Activated T-cell treated with anti-CD3 and anti-CD28 coated beads, Interleukin-2, amount 50 U/mL, for 24 hours (primary cell): ENCODE measurements around the gene HDGFL2.

Experiments used
- DNase-seq: peaks from one replicate; pipeline ENCODE4 v3.0.0-alpha.2; 2020
- H3K27ac Mint-ChIP-seq: 2 replicates; pipeline ENCODE4 v1.8.0; 2020; ENCODE audit warnings: mild to moderate bottlenecking, mixed read lengths
- H3K27me3 Mint-ChIP-seq: 2 replicates; pipeline ENCODE4 v1.8.0; 2020; ENCODE audit warnings: mixed read lengths
- H3K36me3 Mint-ChIP-seq: 2 replicates; pipeline ENCODE4 v1.8.0; 2020; ENCODE audit warnings: low read depth, mixed read lengths
- H3K4me1 Mint-ChIP-seq: 2 replicates; pipeline ENCODE4 v1.8.0; 2020; ENCODE audit warnings: low read depth, mixed read lengths
- H3K4me3 Mint-ChIP-seq: 2 replicates; pipeline ENCODE4 v1.8.0; 2020; ENCODE audit warnings: mild to moderate bottlenecking, moderate library complexity, mixed read lengths
- H3K9me3 Mint-ChIP-seq: 2 replicates; pipeline ENCODE4 v1.8.0; 2020; ENCODE audit warnings: mixed read lengths

HDGFL2 gene

DNA sequence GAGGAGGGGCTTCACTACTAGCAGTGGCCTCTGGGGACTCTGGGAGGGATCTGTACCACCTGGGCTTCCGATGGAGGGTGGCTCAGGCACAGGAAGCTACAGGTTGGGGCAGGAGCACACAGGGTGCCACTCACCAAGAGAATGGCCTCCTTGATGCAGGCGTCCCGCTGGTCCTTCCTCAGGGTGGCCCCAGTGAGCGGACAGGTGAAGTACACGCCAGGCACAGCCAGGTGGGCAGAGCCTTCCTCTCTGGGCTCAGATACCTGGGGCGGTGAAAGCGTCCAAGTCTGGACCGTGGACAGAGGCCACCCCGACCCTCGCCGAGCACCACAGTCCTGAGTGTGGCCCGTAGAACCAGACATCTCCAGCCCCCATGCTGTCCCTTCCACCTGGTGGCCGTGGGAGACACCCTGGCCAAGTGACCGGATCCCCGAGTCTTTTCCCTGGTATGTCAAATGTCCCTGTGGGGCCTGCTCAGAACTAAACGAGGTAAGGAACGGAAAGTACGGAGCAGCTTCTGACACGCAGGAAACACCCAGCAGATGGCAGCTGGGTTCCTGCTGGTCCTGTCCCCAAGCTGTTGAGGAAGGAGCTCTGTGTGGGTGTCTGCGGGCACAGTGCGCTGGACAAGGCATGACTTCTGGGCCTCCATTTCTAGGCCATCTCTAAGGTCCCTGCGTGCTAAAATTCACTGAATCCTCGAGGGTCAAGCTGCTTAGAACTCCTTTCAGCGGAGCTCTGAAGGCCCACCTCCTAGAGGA, 19.7 kb upstream of the HDGFL2 start:
- Mint-ChIP-seq H3K36me3 (peaks cover 51% of the 10 kb centered on the region), H3K9me3 (no peaks in the 10 kb centered on the region), H3K27me3 (no peaks in the 10 kb centered on the region), H3K4me3 (no peak overlapping the region), H3K4me1 (peaks cover 12% of the 10 kb centered on the region), H3K27ac (no peak overlapping the region)
- DNase-seq = no peak

DNA sequence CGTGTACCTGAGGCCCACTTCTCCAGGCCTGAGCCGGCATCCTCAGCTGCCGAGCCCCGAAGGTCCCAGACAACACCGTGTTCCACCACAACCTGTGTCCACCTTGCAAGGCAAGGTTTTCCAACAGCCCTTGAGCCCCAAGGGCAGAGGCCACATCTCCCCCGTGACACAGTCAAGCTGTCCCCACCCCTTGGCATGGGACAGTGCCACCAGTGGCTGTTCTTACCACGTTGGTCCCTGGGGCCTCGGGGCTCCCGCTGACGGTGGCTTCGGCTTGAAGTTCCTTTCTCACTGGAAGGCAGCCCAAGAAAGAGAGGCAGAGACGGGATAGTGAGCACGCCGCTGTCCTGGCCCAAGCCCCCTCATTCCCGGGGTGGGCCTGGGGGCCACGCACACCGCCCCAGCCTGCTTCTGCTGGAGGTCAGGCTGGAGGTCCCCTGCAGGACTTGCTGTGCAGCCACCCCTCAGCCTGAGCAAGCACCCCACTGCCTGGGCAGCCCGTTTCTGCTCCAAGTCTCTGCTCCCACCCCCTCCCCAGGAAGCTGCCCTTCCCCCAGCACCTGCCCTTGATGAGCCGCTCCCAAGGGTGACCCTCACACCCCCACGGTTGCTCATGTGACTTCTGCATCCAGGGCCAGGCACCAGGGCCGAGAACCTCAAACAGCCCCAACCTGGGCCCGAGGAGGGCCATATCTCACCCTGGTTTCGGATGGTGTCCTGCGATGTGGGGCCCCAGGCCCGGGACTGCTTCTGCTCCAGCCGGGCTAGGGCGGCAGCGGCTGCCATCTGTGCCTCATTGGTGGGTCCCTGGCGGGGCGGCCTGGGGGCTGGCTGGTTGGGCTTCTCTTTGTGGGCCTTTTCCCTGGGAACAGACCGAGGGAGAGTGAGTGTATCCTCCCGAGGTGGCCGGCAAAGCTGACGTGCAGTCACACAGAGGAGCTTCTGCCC, 18.6 kb upstream of the HDGFL2 start:
- no peak overlapping the region for H3K4me3 Mint-ChIP-seq
- no peak for DNase-seq
- no peak overlapping the region for H3K27ac Mint-ChIP-seq
- H3K9me3 Mint-ChIP-seq = no peaks in the 10 kb centered on the region
- H3K36me3 Mint-ChIP-seq = peaks cover 44% of the 10 kb centered on the region
- H3K4me1 Mint-ChIP-seq = peaks cover 17% of the 10 kb centered on the region
- H3K27me3 Mint-ChIP-seq = no peaks in the 10 kb centered on the region

DNA sequence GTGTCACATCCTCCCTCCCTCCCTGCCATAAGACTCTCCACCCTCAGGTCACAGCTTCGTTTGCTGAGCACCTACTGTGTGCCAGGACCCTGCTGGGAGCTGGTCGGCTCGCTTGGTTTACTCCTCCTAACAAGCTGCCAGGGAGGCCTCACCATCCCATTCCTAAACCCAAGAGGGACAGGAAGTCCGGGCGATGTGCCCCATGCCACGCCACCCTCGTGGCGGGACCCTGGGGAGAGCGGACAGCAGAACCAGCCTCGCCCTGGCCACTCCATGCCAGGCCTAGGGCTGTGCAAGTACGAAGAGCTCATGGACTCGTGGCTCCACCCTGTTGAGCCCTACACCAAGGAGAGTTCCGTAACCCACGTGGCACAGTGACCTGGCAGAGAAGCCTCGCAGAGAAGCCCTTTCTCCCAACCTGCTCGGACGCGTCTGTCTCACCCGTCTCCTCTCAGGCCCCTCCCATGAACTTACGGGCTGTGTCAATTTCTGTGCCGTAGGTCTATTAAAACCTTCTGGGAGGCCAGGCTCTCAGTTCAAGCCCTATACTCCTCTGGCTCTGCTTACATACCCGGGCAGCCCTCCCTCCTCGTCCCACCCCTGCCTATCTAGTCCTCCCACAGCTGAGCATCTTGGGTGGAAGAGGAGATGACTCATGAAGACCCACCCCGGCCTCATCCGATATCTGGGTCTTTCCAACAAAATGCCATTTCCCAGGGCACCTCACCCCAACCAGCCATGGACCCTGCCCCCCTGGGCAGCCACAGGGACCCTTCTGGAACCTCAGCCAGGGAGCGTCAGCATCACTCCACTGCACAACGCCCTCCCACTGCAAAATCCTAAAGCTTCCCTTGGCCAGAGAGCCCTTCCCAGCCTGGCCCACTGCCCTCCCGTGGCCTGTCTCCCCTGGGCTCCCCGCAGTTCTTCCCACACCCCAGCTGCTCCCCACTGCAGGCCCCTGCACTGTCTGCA, 17.1 kb upstream of the HDGFL2 start:
- Mint-ChIP-seq H3K9me3 (no peaks in the 10 kb centered on the region), H3K4me1 (peaks cover 17% of the 10 kb centered on the region), H3K4me3 (no peak overlapping the region), H3K27me3 (no peaks in the 10 kb centered on the region), H3K27ac (peak overlapping the region; percentile 89), H3K36me3 (peaks cover 30% of the 10 kb centered on the region)
- DNase-seq = no peak

DNA sequence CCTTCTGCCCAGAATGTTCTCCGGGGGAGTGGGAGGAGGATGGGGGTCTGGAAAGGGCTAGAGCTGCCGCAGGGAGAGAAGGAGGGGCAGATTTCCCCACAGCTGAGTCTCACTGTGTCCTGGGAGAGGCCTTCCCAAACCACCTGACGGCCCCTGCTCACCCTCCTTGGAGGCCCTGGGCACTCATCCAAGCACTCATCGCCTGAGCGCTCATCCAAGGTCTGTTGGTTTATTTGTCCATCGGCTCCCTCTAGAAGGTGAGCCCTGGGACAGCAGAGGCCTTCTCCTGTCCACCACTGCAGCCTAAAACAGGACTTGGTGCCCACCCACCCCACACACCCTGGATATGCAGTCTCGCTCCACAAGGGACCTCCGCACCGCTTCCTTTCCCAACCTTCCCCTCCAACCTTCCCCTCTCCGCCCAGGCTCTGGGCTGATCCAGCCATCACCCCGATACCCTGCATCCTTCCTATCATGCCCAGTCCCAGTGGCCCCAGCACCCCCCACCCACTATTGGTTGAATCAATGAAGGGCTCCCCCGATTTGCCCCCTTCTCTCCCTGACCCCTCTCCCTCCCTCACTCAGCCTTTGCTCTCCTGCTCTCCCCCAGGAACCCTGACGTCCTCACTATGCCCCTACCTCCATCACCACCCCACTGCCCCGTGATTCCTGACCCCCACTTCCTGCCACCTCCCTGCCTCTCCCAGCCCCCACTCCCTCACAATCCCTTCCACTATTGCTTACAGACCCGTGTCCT, 16.2 kb upstream of the HDGFL2 start:
- H3K4me1 Mint-ChIP-seq = peaks cover 17% of the 10 kb centered on the region
- H3K9me3 Mint-ChIP-seq = no peaks in the 10 kb centered on the region
- H3K27me3 Mint-ChIP-seq = no peaks in the 10 kb centered on the region
- peak overlapping the region; percentile 81 for H3K4me3 Mint-ChIP-seq
- no peak for DNase-seq
- peaks cover 23% of the 10 kb centered on the region for H3K36me3 Mint-ChIP-seq
- peak overlapping the region; percentile 89 for H3K27ac Mint-ChIP-seq

DNA sequence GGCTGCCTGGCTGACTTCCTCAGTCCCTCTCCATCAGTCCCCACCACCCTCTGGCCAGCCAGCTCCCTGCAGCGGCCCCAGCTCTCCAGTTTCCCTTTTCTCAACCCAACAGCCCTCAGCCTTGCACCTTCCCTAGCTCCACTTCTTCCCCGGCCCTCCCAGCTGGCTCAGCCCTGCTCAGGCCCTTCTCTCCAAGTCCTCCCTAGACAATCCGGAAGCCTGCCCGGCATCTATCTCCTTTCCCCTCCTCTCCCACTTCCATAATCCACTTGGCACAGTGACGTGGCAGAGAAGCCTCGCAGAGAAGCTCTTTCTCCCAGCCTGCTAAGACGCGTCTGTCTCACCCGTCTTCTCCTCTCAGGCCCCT, 15.6 kb upstream of the HDGFL2 start:
- Mint-ChIP-seq H3K9me3 (no peaks in the 10 kb centered on the region), H3K27me3 (no peaks in the 10 kb centered on the region), H3K27ac (peak overlapping the region; percentile 89), H3K36me3 (peaks cover 19% of the 10 kb centered on the region), H3K4me1 (peaks cover 17% of the 10 kb centered on the region), H3K4me3 (peak overlapping the region; percentile 81)
- DNase-seq = peak; percentile 38

DNA sequence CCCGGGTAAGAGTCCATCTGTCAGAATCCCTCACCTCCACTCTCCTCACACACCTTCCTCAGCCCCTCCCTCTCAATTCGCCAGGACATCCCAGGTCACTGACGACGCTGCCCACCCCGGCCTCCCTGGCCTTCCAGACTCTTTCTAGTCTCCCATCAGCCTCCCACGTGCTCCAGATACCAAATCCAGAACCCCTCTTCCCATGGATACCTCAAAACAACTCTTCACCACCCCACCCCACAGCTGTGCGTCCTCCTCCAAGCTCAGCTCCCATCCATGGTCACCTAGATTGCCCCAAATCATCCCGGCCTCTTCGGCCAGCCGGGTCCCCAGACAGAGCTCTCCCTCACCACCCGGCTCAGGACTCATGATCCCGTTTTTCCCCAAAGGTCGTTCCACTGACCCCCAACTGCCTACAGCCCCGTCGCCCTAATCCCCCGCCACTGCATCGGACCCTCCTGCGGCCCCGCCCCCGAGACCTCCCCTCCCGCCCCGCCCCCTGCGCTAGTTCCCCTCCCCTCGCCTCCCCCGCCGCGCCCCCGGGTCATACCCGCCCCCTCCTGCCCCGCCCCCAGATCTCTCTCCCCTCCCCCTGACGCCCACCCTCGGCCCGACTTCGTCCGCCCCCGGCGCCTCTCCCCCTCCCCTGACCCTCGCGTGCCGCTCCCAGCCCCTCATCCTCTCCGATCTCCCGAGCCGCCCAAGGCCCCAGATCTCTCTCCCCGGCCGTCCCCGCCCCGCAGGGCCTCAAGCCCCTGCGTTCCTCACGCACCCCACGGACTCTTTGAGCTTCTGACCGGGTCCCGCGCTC, 15.0 kb upstream of the HDGFL2 start:
- H3K4me3 Mint-ChIP-seq = peak overlapping the region; percentile 81
- H3K27ac Mint-ChIP-seq = peak overlapping the region; percentile 92
- H3K27me3 Mint-ChIP-seq = no peaks in the 10 kb centered on the region
- no peak for DNase-seq
- H3K9me3 Mint-ChIP-seq = no peaks in the 10 kb centered on the region
- H3K4me1 Mint-ChIP-seq = peaks cover 17% of the 10 kb centered on the region
- peaks cover 16% of the 10 kb centered on the region for H3K36me3 Mint-ChIP-seq

DNA sequence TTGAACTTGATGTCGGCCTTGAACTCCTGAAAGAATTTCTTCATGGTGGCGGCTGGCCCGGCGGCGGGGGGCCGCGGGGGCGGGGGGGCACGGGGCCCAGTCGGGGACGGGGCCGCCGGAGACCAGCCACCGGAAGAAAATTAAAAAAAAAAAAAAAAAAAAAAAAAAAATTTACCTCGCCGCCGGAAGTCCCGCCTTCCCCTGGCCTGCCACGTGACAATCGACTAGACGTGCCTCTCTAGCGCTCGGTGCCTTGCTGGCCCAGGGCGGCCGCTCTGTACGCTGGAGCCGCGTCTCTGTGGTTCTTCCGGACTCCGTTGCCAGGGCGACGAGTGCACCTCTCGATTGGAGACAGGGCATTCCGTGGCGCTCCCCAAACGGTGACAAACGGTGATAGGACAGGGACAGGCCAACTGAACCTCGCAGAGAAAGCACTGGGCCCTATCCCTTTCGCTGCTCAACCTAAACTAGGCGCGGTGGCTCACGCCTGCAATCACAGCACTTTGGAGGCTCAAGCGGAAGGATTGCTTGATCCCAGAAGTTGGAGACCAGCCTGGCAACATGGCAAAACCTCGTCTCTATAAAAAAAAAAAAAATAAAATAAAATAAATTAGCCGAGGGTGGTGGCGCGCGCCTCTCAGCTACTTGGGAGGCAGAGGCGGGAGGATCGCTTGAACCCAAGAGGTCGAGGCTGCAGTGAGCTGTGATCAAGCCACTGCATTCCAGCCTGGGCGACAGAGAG, 14.3 kb upstream of the HDGFL2 start, which contains the start of gene UBXN6:
Gene UBXN6 (minus strand): TSS at position 141 of the 742 bp plus-strand sequence. CDS start 97 bp downstream, at position 44.
- Mint-ChIP-seq H3K9me3 (no peaks in the 10 kb centered on the region), H3K4me1 (peaks cover 17% of the 10 kb centered on the region)

DNA sequence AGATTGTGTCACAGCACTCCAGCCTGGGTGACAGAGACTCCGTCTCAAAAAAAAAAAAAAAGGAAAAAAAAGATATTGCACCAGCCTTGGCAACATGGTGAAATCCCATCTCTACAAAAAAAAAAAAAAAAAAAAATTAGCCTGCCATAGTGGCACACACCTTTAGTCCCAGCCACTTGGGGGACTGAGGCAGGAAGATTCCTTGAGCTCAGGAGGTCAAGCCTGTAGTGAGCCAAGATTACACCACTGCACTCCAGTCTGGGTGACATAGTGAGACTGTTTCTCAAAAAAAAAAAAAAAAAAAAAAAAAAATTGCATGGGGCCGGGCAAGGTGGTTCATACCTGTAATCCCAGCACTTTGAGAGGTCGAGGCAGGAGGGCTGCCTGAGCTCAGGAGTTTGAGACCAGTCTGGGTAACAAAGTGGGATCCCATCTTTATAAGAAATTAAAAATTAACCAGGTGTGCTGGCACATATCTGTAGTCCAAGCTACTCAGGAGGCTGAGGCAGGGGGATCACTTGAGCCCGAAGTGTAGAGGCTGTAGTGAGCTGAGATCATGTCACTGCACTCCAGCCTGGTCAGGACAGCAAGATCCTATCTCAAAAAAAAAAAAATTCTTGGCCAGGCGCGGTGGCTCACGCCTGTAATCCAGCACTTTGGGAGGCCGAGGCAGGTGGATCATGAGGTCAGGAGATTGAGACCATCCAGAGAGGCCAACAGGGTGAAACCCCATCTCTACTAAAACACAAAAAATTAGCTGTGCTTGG, 7.1 kb upstream of the HDGFL2 start:
- H3K27me3 Mint-ChIP-seq = no peaks in the 10 kb centered on the region
- H3K9me3 Mint-ChIP-seq = no peaks in the 10 kb centered on the region
- no peak overlapping the region for H3K4me3 Mint-ChIP-seq
- DNase-seq = no peak
- no peaks in the 10 kb centered on the region for H3K4me1 Mint-ChIP-seq
- no peak overlapping the region for H3K27ac Mint-ChIP-seq
- no peaks in the 10 kb centered on the region for H3K36me3 Mint-ChIP-seq

More for the DNA sequence above, 14.3 kb upstream of the HDGFL2 start, which contains the start of gene UBXN6:
- peaks cover 8% of the 10 kb centered on the region for H3K36me3 Mint-ChIP-seq
- DNase-seq = peak; percentile 97
- no peaks in the 10 kb centered on the region for H3K27me3 Mint-ChIP-seq
- H3K27ac Mint-ChIP-seq = peak within 1 kb of the TSS; percentile 92
- peak within 1 kb of the TSS; percentile 81 for H3K4me3 Mint-ChIP-seq

DNA sequence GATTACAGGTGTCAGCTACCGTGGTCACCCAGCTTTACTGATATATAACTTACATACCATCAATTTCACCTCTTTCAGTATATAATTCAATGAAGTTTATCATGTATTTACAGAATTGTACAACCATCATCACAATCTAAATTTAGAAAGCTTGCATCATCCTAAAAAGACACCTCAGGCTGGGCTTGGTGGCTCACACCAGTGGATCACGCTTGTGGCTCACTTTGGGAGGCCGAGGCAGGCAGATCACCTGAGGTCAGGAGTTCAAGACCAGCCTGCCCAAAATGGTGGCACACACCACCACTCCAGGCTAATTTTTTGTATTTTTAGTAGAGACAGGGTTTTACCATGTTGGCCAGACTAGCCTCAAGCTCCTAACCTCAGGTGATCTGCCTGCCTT, 4.3 kb upstream of the HDGFL2 start:
- H3K4me1 Mint-ChIP-seq = peaks cover 5% of the 10 kb centered on the region
- H3K27me3 Mint-ChIP-seq = no peaks in the 10 kb centered on the region
- H3K36me3 Mint-ChIP-seq = no peaks in the 10 kb centered on the region
- DNase-seq = no peak
- no peaks in the 10 kb centered on the region for H3K9me3 Mint-ChIP-seq
- no peak overlapping the region for H3K4me3 Mint-ChIP-seq
- no peak overlapping the region for H3K27ac Mint-ChIP-seq

DNA sequence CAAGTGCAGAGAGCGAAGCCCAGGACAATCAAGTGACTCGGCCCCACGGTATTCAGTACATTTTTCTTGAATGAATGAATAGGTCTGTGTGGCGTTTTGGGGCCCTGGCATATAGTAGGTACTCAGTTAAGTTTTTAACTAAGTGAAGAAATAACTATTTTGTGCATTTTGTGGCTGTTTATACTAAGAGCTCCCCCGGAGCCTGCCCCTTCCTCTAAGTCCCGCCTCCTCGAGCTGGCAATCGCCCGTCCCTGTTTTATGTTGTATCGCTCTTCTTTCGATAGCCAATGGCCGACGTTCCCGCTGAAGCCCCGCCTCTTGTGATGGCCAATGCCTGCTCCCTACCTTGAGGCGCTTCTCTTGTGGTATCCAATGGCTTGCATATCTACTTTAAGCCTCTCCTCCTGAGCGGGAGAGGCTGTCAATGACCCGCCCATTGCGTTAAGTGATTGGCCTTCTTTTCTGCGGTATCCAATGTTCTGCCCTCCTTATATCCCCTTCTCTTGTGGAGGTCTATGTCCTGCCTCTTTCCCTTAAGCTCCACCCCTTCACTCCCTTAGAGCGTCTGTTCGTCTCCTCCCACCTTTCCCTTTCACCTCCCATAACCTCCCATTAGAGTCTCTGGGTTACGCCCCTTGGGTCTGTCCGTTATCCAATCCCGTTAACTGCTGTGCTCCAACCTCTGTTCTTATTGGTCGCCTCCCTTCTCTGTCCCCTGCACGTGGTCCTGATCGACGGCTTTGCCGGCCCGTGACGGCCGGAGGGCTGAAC, 509 bp upstream of the HDGFL2 start:
- H3K36me3 Mint-ChIP-seq = peaks cover 15% of the 10 kb centered on the region
- H3K27me3 Mint-ChIP-seq = no peaks in the 10 kb centered on the region
- peak; percentile 94 for DNase-seq
- no peak overlapping the region for H3K27ac Mint-ChIP-seq
- H3K4me1 Mint-ChIP-seq = peaks cover 20% of the 10 kb centered on the region
- no peaks in the 10 kb centered on the region for H3K9me3 Mint-ChIP-seq
- no peak overlapping the region for H3K4me3 Mint-ChIP-seq

DNA sequence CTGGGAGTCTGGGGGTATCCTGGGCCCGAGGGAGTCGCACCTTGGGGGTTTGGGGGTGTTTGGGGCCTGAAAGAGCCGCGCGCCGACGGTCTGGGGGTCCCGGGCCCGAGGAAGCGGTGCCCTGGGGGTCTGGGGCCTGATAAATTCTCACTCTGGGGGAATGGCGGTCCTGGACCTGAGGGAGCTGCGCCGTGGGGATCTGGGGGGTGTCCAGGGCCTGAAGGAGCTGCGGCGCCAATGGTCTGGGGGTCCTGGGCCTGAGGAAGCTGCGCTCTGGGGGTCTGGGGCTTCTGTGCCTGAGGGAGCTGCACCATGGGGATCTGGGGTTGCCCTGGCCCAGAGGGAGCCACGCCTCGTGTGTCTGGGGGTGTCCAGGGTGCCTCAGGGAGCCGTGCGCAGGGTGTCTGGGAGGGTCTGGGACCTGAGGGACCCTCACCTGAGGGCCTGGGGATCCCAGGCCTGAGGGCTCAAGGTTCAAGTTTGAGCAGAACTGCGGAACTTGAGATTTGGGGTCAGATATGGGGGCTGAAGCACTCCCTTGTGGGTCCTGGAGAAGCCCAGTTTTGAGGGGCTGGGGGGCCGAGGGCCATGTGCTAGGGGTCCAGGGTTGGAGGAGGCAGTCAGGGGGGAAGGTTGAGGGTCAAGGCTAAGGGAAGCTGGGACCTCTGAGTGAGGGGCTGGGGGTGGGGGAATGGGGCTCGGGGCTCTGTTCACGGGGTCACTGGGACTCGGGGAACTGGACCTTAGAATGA, 1.1 kb downstream of the HDGFL2 start:
- Mint-ChIP-seq H3K9me3 (no peaks in the 10 kb centered on the region), H3K4me1 (peaks cover 20% of the 10 kb centered on the region), H3K4me3 (no peak overlapping the region), H3K36me3 (peaks cover 27% of the 10 kb centered on the region), H3K27ac (peak overlapping the region; percentile 69), H3K27me3 (no peaks in the 10 kb centered on the region)
- no peak for DNase-seq
